DND-41 (cell line): ENCODE results near the gene FLVCR2.

Experiments used
- ATAC-seq: fragments of 200-7000 bp; cut with Tn5 transposase; 3 replicates; pipeline ENCODE4 v1.9.1; 2021; ENCODE audit warnings: low read depth; ENCODE audit not compliant: insufficient read depth
- DNase-seq: peaks from one replicate; pipeline ENCODE4 v3.0.0-alpha.2; 2020
- H2AFZ ChIP-seq: 2 replicates; pipeline ENCODE4 v1.6.0; 2012; ENCODE audit warnings: low read depth, low read length
- H3K27ac ChIP-seq: 2 replicates; pipeline ENCODE4 v1.5.1; 2012; ENCODE audit warnings: low read length, inconsistent platforms
- H3K27me3 ChIP-seq: fragments of 200-600 bp; sonication (generic); 2 replicates; pipeline ENCODE4 v1.6.0; 2012; ENCODE audit warnings: low read length, mild to moderate bottlenecking, inconsistent platforms; ENCODE audit not compliant: insufficient read depth, poor library complexity
- H3K36me3 ChIP-seq: 2 replicates; pipeline ENCODE4 v1.5.1; 2012; ENCODE audit warnings: low read length, inconsistent platforms; ENCODE audit not compliant: insufficient read depth
- H3K4me1 ChIP-seq: 2 replicates; pipeline ENCODE4 v1.5.1; 2012; ENCODE audit warnings: mild to moderate bottlenecking, low read length; ENCODE audit not compliant: insufficient read depth
- H3K4me2 ChIP-seq: 2 replicates; pipeline ENCODE4 v1.6.0; 2012; ENCODE audit warnings: mild to moderate bottlenecking, moderate library complexity, low read length, inconsistent platforms; ENCODE audit not compliant: insufficient read depth
- H3K4me3 ChIP-seq, 2 experiments: fragments of 200-600 bp in 1 of 2; shearing (Covaris generic) in 1 of 2; 2 replicates each; pipeline ENCODE4 v1.5.1; 2012 to 2016; ENCODE audit warnings: inconsistent platforms in 2 of 2, low read length in 2 of 2, mild to moderate bottlenecking in 2 of 2, low read depth in 1 of 2, moderate library complexity in 1 of 2
- H3K79me2 ChIP-seq: 2 replicates; pipeline ENCODE4 v1.6.0; 2012; ENCODE audit warnings: low read length, inconsistent platforms; ENCODE audit not compliant: insufficient read depth
- H3K9ac ChIP-seq: 2 replicates; pipeline ENCODE4 v1.6.0; 2012; ENCODE audit warnings: low read depth, mild to moderate bottlenecking, inconsistent platforms, low read length, moderate library complexity
- H3K9me3 ChIP-seq: 2 replicates; pipeline ENCODE4 v1.5.1; 2012; ENCODE audit warnings: low read length, moderate library complexity, mild to moderate bottlenecking, inconsistent platforms; ENCODE audit not compliant: insufficient read depth, severe bottlenecking
- H4K20me1 ChIP-seq: 2 replicates; pipeline ENCODE4 v1.6.0; 2012; ENCODE audit warnings: low read length; ENCODE audit not compliant: insufficient read depth
- EZH2 ChIP-seq: IDR thresholded peaks from 3 replicates; pipeline ENCODE4 v1.6.1; 2012; ENCODE audit warnings: borderline replicate concordance, low read depth, mild to moderate bottlenecking, moderate library complexity, low read length, inconsistent platforms; ENCODE audit not compliant: severe bottlenecking
- TF ChIP-seq, protein P1 (sequence below): IDR thresholded peaks from 2 replicates; pipeline ENCODE4 v1.5.1; 2012; ENCODE audit warnings: borderline replicate concordance, low read length, moderate library complexity, mild to moderate bottlenecking; ENCODE audit not compliant: poor library complexity, severe bottlenecking; ENCODE audit errors: extremely low read depth

The FLVCR2 gene

DNA sequence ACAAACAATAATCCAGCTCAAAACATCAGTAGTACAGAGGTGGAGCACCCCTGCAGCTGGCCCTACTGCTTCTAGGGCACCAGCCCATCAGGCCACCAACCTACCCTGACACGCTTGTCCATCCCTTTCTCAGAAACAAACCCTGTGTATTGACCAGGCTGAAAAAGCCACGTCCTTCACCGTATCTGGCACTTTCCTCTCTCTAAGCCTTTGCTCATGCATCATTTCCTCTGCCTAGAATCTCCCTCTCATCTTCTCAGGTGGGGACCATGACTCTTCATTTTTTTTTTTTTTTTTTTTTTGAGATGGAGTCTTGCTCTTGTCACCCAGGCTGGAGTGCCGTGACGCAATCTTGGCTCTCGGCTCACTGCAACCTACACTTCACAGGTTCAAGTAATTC, 25.3 kb upstream of the FLVCR2 start:
- Histone ChIP-seq H3K9ac (no peak overlapping the region), H3K27me3 (peaks cover 2% of the 10 kb centered on the region), H2AFZ (no peak overlapping the region), H3K27ac (no peak overlapping the region), H3K79me2 (no peaks in the 10 kb centered on the region), H3K36me3 (no peaks in the 10 kb centered on the region), H4K20me1 (no peaks in the 10 kb centered on the region), H3K9me3 (no peaks in the 10 kb centered on the region), H3K4me1 (no peaks in the 10 kb centered on the region), H3K4me3 (no peak overlapping the region), H3K4me2 (no peak overlapping the region)
- TF ChIP-seq, protein P1, sequence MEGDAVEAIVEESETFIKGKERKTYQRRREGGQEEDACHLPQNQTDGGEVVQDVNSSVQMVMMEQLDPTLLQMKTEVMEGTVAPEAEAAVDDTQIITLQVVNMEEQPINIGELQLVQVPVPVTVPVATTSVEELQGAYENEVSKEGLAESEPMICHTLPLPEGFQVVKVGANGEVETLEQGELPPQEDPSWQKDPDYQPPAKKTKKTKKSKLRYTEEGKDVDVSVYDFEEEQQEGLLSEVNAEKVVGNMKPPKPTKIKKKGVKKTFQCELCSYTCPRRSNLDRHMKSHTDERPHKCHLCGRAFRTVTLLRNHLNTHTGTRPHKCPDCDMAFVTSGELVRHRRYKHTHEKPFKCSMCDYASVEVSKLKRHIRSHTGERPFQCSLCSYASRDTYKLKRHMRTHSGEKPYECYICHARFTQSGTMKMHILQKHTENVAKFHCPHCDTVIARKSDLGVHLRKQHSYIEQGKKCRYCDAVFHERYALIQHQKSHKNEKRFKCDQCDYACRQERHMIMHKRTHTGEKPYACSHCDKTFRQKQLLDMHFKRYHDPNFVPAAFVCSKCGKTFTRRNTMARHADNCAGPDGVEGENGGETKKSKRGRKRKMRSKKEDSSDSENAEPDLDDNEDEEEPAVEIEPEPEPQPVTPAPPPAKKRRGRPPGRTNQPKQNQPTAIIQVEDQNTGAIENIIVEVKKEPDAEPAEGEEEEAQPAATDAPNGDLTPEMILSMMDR, result no peak
- no peak for TF ChIP-seq EZH2
- no peak for DNase-seq
- no peak for ATAC-seq

- Histone ChIP-seq H2AFZ (no peak overlapping the region), H3K79me2 (no peaks in the 10 kb centered on the region), H3K36me3 (no peaks in the 10 kb centered on the region), H3K27ac (no peak overlapping the region), H3K4me2 (no peak overlapping the region), H3K4me3 (no peak overlapping the region), H3K9me3 (no peaks in the 10 kb centered on the region), H3K9ac (no peak overlapping the region), H3K27me3 (peaks cover 2% of the 10 kb centered on the region), H3K4me1 (no peaks in the 10 kb centered on the region), H4K20me1 (no peaks in the 10 kb centered on the region)
- no peak for DNase-seq
- ATAC-seq, result no peak
- no peak for TF ChIP-seq EZH2
- TF ChIP-seq, protein P1, result no peak
Observed at GRCh38 chr14:75553761-75554364, 24.6 kb upstream of the FLVCR2 start.

DNA sequence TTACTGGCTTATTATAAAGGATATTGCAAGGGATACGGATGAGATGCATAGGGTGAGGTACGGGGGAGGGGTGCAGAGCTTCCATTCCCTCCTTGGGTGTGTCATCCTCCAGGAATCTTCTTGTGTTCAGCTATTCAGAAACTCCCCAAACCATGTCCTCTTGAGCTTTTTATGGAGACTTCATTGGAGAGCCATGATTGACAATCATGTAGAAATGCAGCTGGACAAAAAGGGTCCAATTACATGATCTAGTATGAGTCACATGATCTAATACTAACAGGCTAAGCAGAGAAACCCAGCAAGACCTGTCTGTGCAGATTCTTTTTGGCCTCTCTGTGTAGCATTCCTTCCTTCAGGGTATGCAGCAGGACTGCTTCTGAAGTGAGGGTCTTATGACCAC, 23.9 kb upstream of the FLVCR2 start:
- H3K9me3 ChIP-seq, result no peaks in the 10 kb centered on the region
- H3K9ac ChIP-seq, result no peak overlapping the region
- no peak overlapping the region for H3K4me3 ChIP-seq
- no peaks in the 10 kb centered on the region for H4K20me1 ChIP-seq
- TF ChIP-seq, protein P1, result no peak
- TF ChIP-seq EZH2, result no peak
- H3K27me3 ChIP-seq, result peaks cover 2% of the 10 kb centered on the region
- no peak overlapping the region for H3K4me2 ChIP-seq
- no peaks in the 10 kb centered on the region for H3K4me1 ChIP-seq
- no peaks in the 10 kb centered on the region for H3K79me2 ChIP-seq
- H2AFZ ChIP-seq, result no peak overlapping the region
- H3K27ac ChIP-seq, result no peak overlapping the region
- H3K36me3 ChIP-seq, result no peaks in the 10 kb centered on the region
- ATAC-seq (no peak), DNase-seq (no peak)

DNA sequence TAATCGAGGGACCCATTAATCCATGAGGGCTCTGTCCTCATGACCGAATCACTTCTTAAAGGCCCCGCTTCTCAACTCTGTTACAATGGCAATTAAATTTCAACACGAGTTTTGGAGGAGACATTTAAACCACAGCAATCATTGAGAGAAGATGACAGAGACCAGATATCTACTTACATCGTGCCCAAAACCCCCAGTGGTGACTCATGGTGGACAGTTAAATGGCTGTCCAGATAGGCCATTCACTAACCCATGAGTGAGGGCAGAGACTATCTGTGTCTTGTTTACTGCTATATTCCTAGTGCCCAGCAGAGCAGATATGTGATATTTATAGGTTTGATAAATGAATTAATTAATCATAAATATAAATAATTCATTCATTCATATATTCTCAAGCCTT, 20.0 kb upstream of the FLVCR2 start:
- H2AFZ ChIP-seq, result no peak overlapping the region
- H3K27ac ChIP-seq, result no peak overlapping the region
- ATAC-seq (no peak), DNase-seq (no peak)
- TF ChIP-seq, protein P1, result no peak
- no peak for TF ChIP-seq EZH2
- H3K4me2 ChIP-seq, result no peak overlapping the region
- H3K9ac ChIP-seq, result no peak overlapping the region
- H3K4me3 ChIP-seq, result no peak overlapping the region
- H3K27me3 ChIP-seq, result no peaks in the 10 kb centered on the region
- no peaks in the 10 kb centered on the region for H3K4me1 ChIP-seq
- peaks cover 2% of the 10 kb centered on the region; the same call in 1 of the 2 replicates for H4K20me1 ChIP-seq
- H3K79me2 ChIP-seq, result no peaks in the 10 kb centered on the region
- no peaks in the 10 kb centered on the region for H3K9me3 ChIP-seq
- H3K36me3 ChIP-seq, result no peaks in the 10 kb centered on the region
